ENCODE data around the gene CAPN11.
"Not testable (repeated sequence)": the region's sequence is repeated elsewhere in the genome, so short reads cannot be mapped to it uniquely, and the experiment has no call there.

Gene CAPN11

GRCh38 chr6:44192428-44193041 is 33.9 kb downstream of the CAPN11 start:
- H3K9ac ChIP-seq: no peak overlapping the region
- no peaks in the 10 kb centered on the region for H3K4me1 ChIP-seq
- no peak overlapping the region for H3K4me2 ChIP-seq (ENCODE audit: low read length)
- peak overlapping the region; percentile 58 for H2AFZ ChIP-seq
- no peaks in the 10 kb centered on the region for H3K9me3 ChIP-seq (ENCODE audit: control insufficient read depth, low read length)
- H3K27me3 ChIP-seq (ENCODE audit: control insufficient read depth, insufficient read depth, low read length): no peaks in the 10 kb centered on the region
- no peak overlapping the region for H3K4me3 ChIP-seq (ENCODE audit: low read depth, low read length)
- no peaks in the 10 kb centered on the region for H3K79me2 ChIP-seq
- no peak for TF ChIP-seq CTCF (IDR thresholded peaks at IDR 0.05)
- H3K36me3 ChIP-seq (ENCODE audit: control insufficient read depth, insufficient read depth, low read length): no peaks in the 10 kb centered on the region
- peak overlapping the region; percentile 15 for H3K27ac ChIP-seq

- no peak overlapping the region for H3K4me2 ChIP-seq (ENCODE audit: low read length)
- no peak overlapping the region for H2AFZ ChIP-seq
- H3K4me3 ChIP-seq (ENCODE audit: low read depth, low read length): no peak overlapping the region
- H3K27ac ChIP-seq: no peak overlapping the region
- H3K9ac ChIP-seq: no peak overlapping the region
- H3K79me2 ChIP-seq: no peaks in the 10 kb centered on the region
- H3K27me3 ChIP-seq (ENCODE audit: control insufficient read depth, insufficient read depth, low read length): no peaks in the 10 kb centered on the region
- TF ChIP-seq CTCF (IDR thresholded peaks at IDR 0.05): no peak
- H3K36me3 ChIP-seq (ENCODE audit: control insufficient read depth, insufficient read depth, low read length): no peaks in the 10 kb centered on the region
- no peaks in the 10 kb centered on the region for H3K9me3 ChIP-seq (ENCODE audit: control insufficient read depth, low read length)
- no peaks in the 10 kb centered on the region for H3K4me1 ChIP-seq
Observed at GRCh38 chr6:44193307-44193910, 34.8 kb downstream of the CAPN11 start.

- Histone ChIP-seq H3K79me2 (no peaks in the 10 kb centered on the region), H3K9me3 (ENCODE audit: control insufficient read depth, low read length) (no peaks in the 10 kb centered on the region), H3K4me1 (no peaks in the 10 kb centered on the region), H3K36me3 (ENCODE audit: control insufficient read depth, insufficient read depth, low read length) (no peaks in the 10 kb centered on the region), H3K9ac (no peak overlapping the region), H3K4me3 (ENCODE audit: low read depth, low read length) (no peak overlapping the region), H2AFZ (no peak overlapping the region), H3K4me2 (ENCODE audit: low read length) (no peak overlapping the region), H3K27me3 (ENCODE audit: control insufficient read depth, insufficient read depth, low read length) (no peaks in the 10 kb centered on the region), H3K27ac (no peak overlapping the region)
- no peak for TF ChIP-seq CTCF (IDR thresholded peaks at IDR 0.05)
Observed at GRCh38 chr6:44194326-44194725, 35.7 kb downstream of the CAPN11 start.

GRCh38 chr6:44196351-44196750 is 37.7 kb downstream of the CAPN11 start:
- H3K27ac ChIP-seq; H3K4me3 ChIP-seq (ENCODE audit: low read depth, low read length); H3K36me3 ChIP-seq (ENCODE audit: control insufficient read depth, insufficient read depth, low read length); H3K79me2 ChIP-seq; H3K4me1 ChIP-seq; H3K27me3 ChIP-seq (ENCODE audit: control insufficient read depth, insufficient read depth, low read length); H3K9ac ChIP-seq; H3K9me3 ChIP-seq (ENCODE audit: control insufficient read depth, low read length); H2AFZ ChIP-seq; H3K4me2 ChIP-seq (ENCODE audit: low read length): not testable (repeated sequence)

GRCh38 chr6:44198684-44199083 is 40.1 kb downstream of the CAPN11 start:
- Histone ChIP-seq H2AFZ (no peak overlapping the region), H3K9me3 (ENCODE audit: control insufficient read depth, low read length) (no peaks in the 10 kb centered on the region), H3K4me1 (no peaks in the 10 kb centered on the region), H3K9ac (no peak overlapping the region), H3K27ac (no peak overlapping the region), H3K4me2 (ENCODE audit: low read length) (no peak overlapping the region), H3K4me3 (ENCODE audit: low read depth, low read length) (no peak overlapping the region), H3K27me3 (ENCODE audit: control insufficient read depth, insufficient read depth, low read length) (no peaks in the 10 kb centered on the region), H3K36me3 (ENCODE audit: control insufficient read depth, insufficient read depth, low read length) (no peaks in the 10 kb centered on the region), H3K79me2 (no peaks in the 10 kb centered on the region)
- TF ChIP-seq CTCF (IDR thresholded peaks at IDR 0.05): no peak

Measured in parathyroid adenoma (tissue), 2 donors.